Measurements from ENCODE around the gene ST3GAL3.

DNA sequence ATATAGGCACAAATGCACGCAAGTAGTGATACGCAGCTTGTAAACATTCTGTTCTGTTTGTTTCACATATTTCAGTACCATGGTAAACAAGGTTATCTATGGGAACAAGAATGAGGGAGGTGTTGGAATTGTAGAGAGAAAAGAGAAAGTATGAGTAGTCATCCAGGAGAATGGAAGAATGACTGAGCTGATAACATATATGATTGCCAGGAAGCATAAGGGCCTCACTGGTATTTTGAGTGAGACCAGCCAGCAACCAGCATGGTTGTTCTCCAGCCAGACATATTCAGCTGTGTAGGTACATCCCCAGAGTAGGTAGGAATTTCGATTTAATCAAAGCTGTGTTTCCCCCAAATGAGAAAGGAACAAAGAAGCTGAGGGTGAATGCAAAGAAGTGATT, 167.4 kb downstream of the ST3GAL3 start:
- TF ChIP-seq SMARCA5 (IDR thresholded peaks at IDR 0.05) (no peak), RFX5 (IDR thresholded peaks at IDR 0.05; ENCODE audit: low read depth, low read length) (no peak), MEF2B (IDR thresholded peaks at IDR 0.05; ENCODE audit: partially characterized antibody, poor library complexity, severe bottlenecking) (no peak), POLR2AphosphoS5 (IDR thresholded peaks at IDR 0.05; ENCODE audit: low read length) (no peak)
- TF ChIP-seq, protein P1, sequence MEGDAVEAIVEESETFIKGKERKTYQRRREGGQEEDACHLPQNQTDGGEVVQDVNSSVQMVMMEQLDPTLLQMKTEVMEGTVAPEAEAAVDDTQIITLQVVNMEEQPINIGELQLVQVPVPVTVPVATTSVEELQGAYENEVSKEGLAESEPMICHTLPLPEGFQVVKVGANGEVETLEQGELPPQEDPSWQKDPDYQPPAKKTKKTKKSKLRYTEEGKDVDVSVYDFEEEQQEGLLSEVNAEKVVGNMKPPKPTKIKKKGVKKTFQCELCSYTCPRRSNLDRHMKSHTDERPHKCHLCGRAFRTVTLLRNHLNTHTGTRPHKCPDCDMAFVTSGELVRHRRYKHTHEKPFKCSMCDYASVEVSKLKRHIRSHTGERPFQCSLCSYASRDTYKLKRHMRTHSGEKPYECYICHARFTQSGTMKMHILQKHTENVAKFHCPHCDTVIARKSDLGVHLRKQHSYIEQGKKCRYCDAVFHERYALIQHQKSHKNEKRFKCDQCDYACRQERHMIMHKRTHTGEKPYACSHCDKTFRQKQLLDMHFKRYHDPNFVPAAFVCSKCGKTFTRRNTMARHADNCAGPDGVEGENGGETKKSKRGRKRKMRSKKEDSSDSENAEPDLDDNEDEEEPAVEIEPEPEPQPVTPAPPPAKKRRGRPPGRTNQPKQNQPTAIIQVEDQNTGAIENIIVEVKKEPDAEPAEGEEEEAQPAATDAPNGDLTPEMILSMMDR (IDR thresholded peaks at IDR 0.05 in 2 of 3, conservative IDR thresholded peaks at IDR 0.05 in 1 of 3; ENCODE audit: control insufficient read depth in 2 of 3, extremely low read depth in 1 of 3, insufficient read depth in 1 of 3, low read depth in 3 of 3, low read length in 3 of 3): no peak
- TF ChIP-seq, protein P2, sequence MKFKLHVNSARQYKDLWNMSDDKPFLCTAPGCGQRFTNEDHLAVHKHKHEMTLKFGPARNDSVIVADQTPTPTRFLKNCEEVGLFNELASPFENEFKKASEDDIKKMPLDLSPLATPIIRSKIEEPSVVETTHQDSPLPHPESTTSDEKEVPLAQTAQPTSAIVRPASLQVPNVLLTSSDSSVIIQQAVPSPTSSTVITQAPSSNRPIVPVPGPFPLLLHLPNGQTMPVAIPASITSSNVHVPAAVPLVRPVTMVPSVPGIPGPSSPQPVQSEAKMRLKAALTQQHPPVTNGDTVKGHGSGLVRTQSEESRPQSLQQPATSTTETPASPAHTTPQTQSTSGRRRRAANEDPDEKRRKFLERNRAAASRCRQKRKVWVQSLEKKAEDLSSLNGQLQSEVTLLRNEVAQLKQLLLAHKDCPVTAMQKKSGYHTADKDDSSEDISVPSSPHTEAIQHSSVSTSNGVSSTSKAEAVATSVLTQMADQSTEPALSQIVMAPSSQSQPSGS (IDR thresholded peaks at IDR 0.05; ENCODE audit: low read length): no peak

Measured in GM12878 (cell line).